IMR-90 (cell line): Measurements from ENCODE around the gene KLHL14. TPM values are rescaled to one million over a fixed set of nuclear protein-coding genes. Genes with fewer than 3 reads are reported as not detected.

Source experiments
- ATAC-seq: fragments of 200-7000 bp; cut with Tn5 transposase; 2 replicates; pipeline ENCODE4 v1.9.1; 2020; ENCODE audit warnings: low read depth, mild to moderate bottlenecking, moderate library complexity
- BruUV-seq: library from RNA; stranded (reverse); fragments of 400-500 nt; replicated peaks from 2 replicates; lab custom pipeline; 2021; lab: Mats Ljungman, UMichigan
- CTCF ChIA-PET: fragments of 300-600 bp; formaldehyde crosslinking; extraction: SDS; loops from one replicate; lab custom pipeline; 2021; ENCODE audit warnings: antibody characterized with exemption; lab: Yijun Ruan, JAX
- POLR2A ChIA-PET: fragments of 300-600 bp; sonication (Branson Sonifier 250); formaldehyde crosslinking; loops from one replicate; lab custom pipeline; 2022; ENCODE audit warnings: antibody characterized with exemption; ENCODE audit not compliant: unreplicated experiment; lab: Charles Lee
- DNase-seq: peaks from one replicate; pipeline ENCODE4 v3.0.0; 2013
- H2AFZ ChIP-seq: replicated peaks from 2 replicates; pipeline ENCODE3; 2013; ENCODE audit warnings: low read length, mild to moderate bottlenecking; ENCODE audit not compliant: poor library complexity
- H2AK5ac ChIP-seq: 2 replicates; pipeline ENCODE4 v1.6.1; 2013; ENCODE audit warnings: low read depth, low read length, inconsistent platforms
- H2AK9ac ChIP-seq: replicated peaks from 2 replicates; pipeline ENCODE3; 2013; ENCODE audit warnings: mild to moderate bottlenecking, low read depth, low read length, moderate library complexity; ENCODE audit not compliant: poor library complexity
- H2BK120ac ChIP-seq: 2 replicates; pipeline ENCODE4 v1.6.1; 2013; ENCODE audit warnings: low read depth, low read length, inconsistent platforms
- H2BK15ac ChIP-seq: 3 replicates; pipeline ENCODE4 v1.6.1; 2013; ENCODE audit warnings: low read depth, low read length, inconsistent platforms
- H2BK20ac ChIP-seq: 2 replicates; pipeline ENCODE4 v1.6.1; 2013; ENCODE audit warnings: low read depth, mild to moderate bottlenecking, inconsistent platforms, low read length, moderate library complexity
- H2BK5ac ChIP-seq: 2 replicates; pipeline ENCODE4 v1.6.1; 2013; ENCODE audit warnings: mild to moderate bottlenecking, low read depth, low read length, inconsistent platforms; ENCODE audit not compliant: poor library complexity, severe bottlenecking
- H3K14ac ChIP-seq: replicated peaks from 2 replicates; pipeline ENCODE4 v1.6.1; 2013; ENCODE audit warnings: low read depth, low read length, inconsistent platforms
- H3K18ac ChIP-seq: 2 replicates; pipeline ENCODE4 v1.6.1; 2013; ENCODE audit warnings: low read depth, low read length, control low read depth
- H3K23ac ChIP-seq: 2 replicates; pipeline ENCODE4 v1.6.1; 2013; ENCODE audit warnings: low read depth, low read length, inconsistent platforms
- H3K27ac ChIP-seq: 2 replicates; pipeline ENCODE4 v1.5.1; 2013; ENCODE audit warnings: mild to moderate bottlenecking, control low read depth, low read length; ENCODE audit not compliant: insufficient read depth
- H3K27me3 ChIP-seq: 2 replicates; pipeline ENCODE4 v1.6.1; 2013; ENCODE audit warnings: low read length; ENCODE audit not compliant: control insufficient read depth, insufficient read depth
- H3K36me3 ChIP-seq: 2 replicates; pipeline ENCODE4 v1.6.1; 2013; ENCODE audit warnings: low read length, mixed read lengths; ENCODE audit not compliant: control insufficient read depth, insufficient read depth
- H3K4ac ChIP-seq: 2 replicates; pipeline ENCODE4 v1.6.1; 2013; ENCODE audit warnings: low read depth, low read length, inconsistent platforms
- H3K4me1 ChIP-seq: 2 replicates; pipeline ENCODE4 v1.6.1; 2013; ENCODE audit warnings: low read length, mixed read lengths; ENCODE audit not compliant: control insufficient read depth, insufficient read depth
- H3K4me2 ChIP-seq: 2 replicates; pipeline ENCODE4 v1.6.1; 2013; ENCODE audit warnings: low read depth, mild to moderate bottlenecking, control low read depth, low read length, moderate library complexity
- H3K4me3 ChIP-seq: 2 replicates; pipeline ENCODE4 v1.5.1; 2013; ENCODE audit warnings: low read depth, mild to moderate bottlenecking, control low read depth, low read length, moderate library complexity; ENCODE audit not compliant: insufficient read depth
- H3K56ac ChIP-seq: 2 replicates; pipeline ENCODE4 v1.6.1; 2013; ENCODE audit warnings: low read length, inconsistent platforms; ENCODE audit not compliant: insufficient read depth; ENCODE audit errors: extremely low read depth
- H3K79me1 ChIP-seq, 2 experiments: 2 replicates each; pipeline ENCODE4 v1.6.1; 2013; ENCODE audit warnings: low read length in 2 of 2, inconsistent platforms in 1 of 2, low read depth in 1 of 2
- H3K9ac ChIP-seq: 2 replicates; pipeline ENCODE4 v1.6.1; 2013; ENCODE audit warnings: low read depth, low read length, control low read depth
- H3K9me1 ChIP-seq: 2 replicates; pipeline ENCODE4 v1.6.1; 2013; ENCODE audit warnings: low read length, inconsistent platforms; ENCODE audit not compliant: insufficient read depth
- H3K9me3 ChIP-seq: 2 replicates; pipeline ENCODE4 v1.6.1; 2013; ENCODE audit warnings: low read length; ENCODE audit not compliant: control insufficient read depth, insufficient read depth
- H4K20me1 ChIP-seq: 2 replicates; pipeline ENCODE4 v1.6.1; 2013; ENCODE audit warnings: low read length, inconsistent platforms; ENCODE audit not compliant: insufficient read depth
- H4K5ac ChIP-seq: 2 replicates; pipeline ENCODE4 v1.6.1; 2013; ENCODE audit warnings: mild to moderate bottlenecking, low read depth, low read length, control low read depth
- H4K8ac ChIP-seq, 2 experiments: 2 replicates each; pipeline ENCODE4 v1.6.1; 2013; ENCODE audit warnings: low read depth in 2 of 2, low read length in 2 of 2, control low read depth in 1 of 2, inconsistent platforms in 1 of 2
- H4K91ac ChIP-seq: 2 replicates; pipeline ENCODE4 v1.6.1; 2013; ENCODE audit warnings: low read depth, low read length, inconsistent platforms; ENCODE audit not compliant: insufficient read depth
- BHLHE40 ChIP-seq: fragments of 150-350 bp; IDR thresholded peaks from 2 replicates; pipeline ENCODE4 v1.6.1; 2016; ENCODE audit warnings: mild to moderate bottlenecking, low read depth, low read length
- ELK1 ChIP-seq: fragments of 150-350 bp; IDR thresholded peaks from 2 replicates; pipeline ENCODE4 v1.6.1; 2016; ENCODE audit warnings: low read depth, mild to moderate bottlenecking, low read length, moderate library complexity, borderline replicate concordance
- MAZ ChIP-seq: IDR thresholded peaks from 2 replicates; pipeline ENCODE4 v1.6.1; 2012; ENCODE audit warnings: low read depth, mild to moderate bottlenecking, low read length, improper control_type of control experiment, moderate library complexity, borderline replicate concordance
- RAD21 ChIP-seq: IDR thresholded peaks from 2 replicates; pipeline ENCODE4 v1.6.1; 2012; ENCODE audit warnings: low read length, improper control_type of control experiment
- RCOR1 ChIP-seq: IDR thresholded peaks from 2 replicates; pipeline ENCODE4 v1.6.1; 2012; ENCODE audit warnings: mild to moderate bottlenecking, low read length, improper control_type of control experiment; ENCODE audit not compliant: insufficient replicate concordance
- WGBS, 2 experiments: methylation state at CpG; one replicate each; pipeline versions ENCODE4 v1.1.5 to v1.1.7; 2013; ENCODE audit warnings: missing lambda C conversion rate in 2 of 2; ENCODE audit not compliant: insufficient read length in 1 of 2; ENCODE audit errors: extremely low coverage in 2 of 2; 5-methylcytosine and 5-hydroxymethylcytosine counted together
- dilution Hi-C: fragments of 300-500 bp; cut with HindIII; formaldehyde crosslinking; loops from one replicate; pipeline ENCODE4 v1.14.3; 2018; ENCODE audit warnings: low sequenced_read_pairs; ENCODE audit not compliant: unreplicated experiment
- in situ Hi-C: fragments of 300-500 bp; cut with MboI; formaldehyde crosslinking; loops from 3 replicates; pipeline ENCODE4 v1.14.3; 2019; ENCODE audit warnings: low sequenced_read_pairs, inconsistent platforms, mixed read lengths
- intact Hi-C: fragments of 100-400 bp; cut with micrococcal nuclease; formaldehyde crosslinking; loops from 2 replicates; pipeline ENCODE4 v1.10.0; 2022
- polyA plus RNA-seq, 3 experiments: library from polyadenylated mRNA; depleted of rRNA; stranded (reverse); fragments of >200 nt; gene quantifications; 2 replicates each; pipeline ENCODE4 v1.2.3, GENCODE V29; 2012; ENCODE audit warnings: low replicate concordance in 1 of 3
- total RNA-seq: library from RNA; depleted of rRNA; stranded (reverse); fragments of >200 nt; gene quantifications from 2 replicates; pipeline ENCODE4 v1.2.3, GENCODE V29; 2012

KLHL14 gene
- total and polyA plus RNA-seq, 2 of the 4 experiments (the other 2 are of a cell fraction) = not detected

DNA sequence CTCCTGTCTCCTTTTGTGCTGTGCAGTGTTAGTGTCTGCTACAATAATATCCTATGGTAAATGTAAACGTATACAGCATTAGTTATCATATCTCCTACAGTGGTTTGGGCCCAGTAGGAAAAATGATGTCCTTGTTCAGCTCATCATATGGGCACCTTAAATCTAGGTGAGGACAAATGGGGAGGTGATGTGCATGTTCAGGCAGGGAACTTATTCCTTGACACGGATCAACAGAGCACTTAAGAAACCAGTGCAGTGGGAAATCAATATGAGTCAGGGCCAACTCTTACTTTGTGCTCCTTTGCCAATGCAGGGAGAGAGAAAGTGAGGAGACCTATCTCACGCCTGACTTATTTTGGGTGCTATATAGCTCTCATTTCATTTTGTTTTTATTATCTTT lies 76.4 kb downstream of the KLHL14 start:
- ATAC-seq (no peak), DNase-seq (no peak)
- no peak overlapping the region for H3K4me2 ChIP-seq
- no TSS peak for BruUV-seq
- no peak overlapping the region for H3K4ac ChIP-seq
- no peaks in the 10 kb centered on the region for H3K9me1 ChIP-seq
- no peaks in the 10 kb centered on the region for H3K79me1 ChIP-seq
- no peak overlapping the region for H3K23ac ChIP-seq
- H2AK5ac ChIP-seq = no peak overlapping the region
- no peak overlapping the region for H2AK9ac ChIP-seq
- H3K9ac ChIP-seq = no peak overlapping the region
- WGBS, 2 experiments = no CpG with 5 or more reads among the region's 3 CpGs
- intact Hi-C loops = no loop called here
- H3K36me3 ChIP-seq = no peaks in the 10 kb centered on the region
- in situ Hi-C loops = no loop called here
- no peak overlapping the region for H3K4me3 ChIP-seq
- H4K8ac ChIP-seq = no peak overlapping the region
- no peaks in the 10 kb centered on the region for H3K4me1 ChIP-seq
- no peak overlapping the region for H2BK120ac ChIP-seq
- no peaks in the 10 kb centered on the region for H3K9me3 ChIP-seq
- dilution Hi-C loops = no loop called here
- no peak overlapping the region for H3K18ac ChIP-seq
- no peak overlapping the region for H2BK20ac ChIP-seq
- TF ChIP-seq BHLHE40 = no peak
- no peak for TF ChIP-seq RCOR1
- no peak for TF ChIP-seq ELK1
- TF ChIP-seq MAZ = no peak
- no peak for TF ChIP-seq RAD21
- H2AFZ ChIP-seq = no peak overlapping the region
- no peak overlapping the region for H2BK5ac ChIP-seq
- ChIA-PET CTCF (no interaction called here), POLR2A (no interaction called here)
- H4K5ac ChIP-seq = no peak overlapping the region
- H3K27me3 ChIP-seq = no peaks in the 10 kb centered on the region
- H3K14ac ChIP-seq = no peak overlapping the region
- no peaks in the 10 kb centered on the region for H4K20me1 ChIP-seq
- H4K91ac ChIP-seq = no peak overlapping the region
- no peak overlapping the region for H3K27ac ChIP-seq
- H3K56ac ChIP-seq = no peak overlapping the region
- no peak overlapping the region for H2BK15ac ChIP-seq
